A549 (cell line): ENCODE measurements around the gene ZFHX2. TPM values are rescaled to one million over a fixed set of nuclear protein-coding genes. Genes with fewer than 3 reads are reported as not detected.

ENCODE experiments used
- ATAC-seq, 2 experiments: fragments of 200-7000 bp in 1 of 2; fragments of >200 bp in 1 of 2; cut with Nextera tagmentation in 1 of 2; cut with Tn5 transposase in 1 of 2; 3 replicates each; pipeline versions ENCODE4 v1.8.0 to v1.9.1; 2018 to 2020; ENCODE audit warnings: mild to moderate bottlenecking in 1 of 2, moderate library complexity in 1 of 2
- CTCF ChIA-PET: fragments of 300-600 bp; sonication (Branson Sonifier 250); formaldehyde crosslinking; extraction: SDS; loops from one replicate; lab custom pipeline; 2021; ENCODE audit warnings: antibody characterized with exemption, inconsistent platforms; lab: Yijun Ruan, JAX
- POLR2A ChIA-PET: fragments of 350-600 bp; formaldehyde crosslinking; extraction: SDS; loops from one replicate; lab custom pipeline; 2021; ENCODE audit warnings: antibody characterized with exemption, inconsistent platforms; lab: Yijun Ruan, JAX
- DNase-seq, 2 experiments: peaks; one replicate each; pipeline versions ENCODE4 v3.0.0 to v3.0.0-alpha.2; 2011 to 2016; ENCODE audit warnings: low read depth in 1 of 2, low spot score in 1 of 2
- FAIRE-seq: peaks from 2 replicates; lab custom pipeline; 2011; peaks lifted over from hg19 to GRCh38; lab: Jason Lieb, UNC
- H3K27ac ChIP-seq, 2 experiments: fragments of >200 bp; sonication (Bioruptor Twin); formaldehyde crosslinking; 3 replicates each; pipeline ENCODE4 v1.5.1; 2016 to 2017
- H3K4me1 ChIP-seq: fragments of >200 bp; sonication (Bioruptor Twin); formaldehyde crosslinking; 3 replicates; pipeline ENCODE4 v1.6.1; 2016
- H3K4me2 ChIP-seq: fragments of >200 bp; sonication (Bioruptor Twin); formaldehyde crosslinking; 3 replicates; pipeline ENCODE4 v1.6.1; 2016
- H3K4me3 ChIP-seq: fragments of >200 bp; sonication (Bioruptor Twin); formaldehyde crosslinking; 3 replicates; pipeline ENCODE4 v1.5.1; 2016
- H3K9me3 ChIP-seq: fragments of >200 bp; sonication (Bioruptor Twin); formaldehyde crosslinking; 3 replicates; pipeline ENCODE4 v1.6.1; 2016
- CEBPB ChIP-seq, 2 experiments: fragments of >200 bp in 1 of 2; sonication (Bioruptor Twin) in 1 of 2; formaldehyde crosslinking in 1 of 2; IDR thresholded peaks; 2 replicates each; pipeline ENCODE4 v1.6.1; 2012 to 2016
- CHD2 ChIP-seq: fragments of 150-350 bp; IDR thresholded peaks from 2 replicates; pipeline ENCODE4 v1.6.1; 2014; ENCODE audit warnings: low read length; ENCODE audit not compliant: partially characterized antibody
- CTCF ChIP-seq: fragments of >200 bp; sonication (Bioruptor Twin); formaldehyde crosslinking; IDR thresholded peaks from 3 replicates; pipeline ENCODE4 v1.5.1; 2016
- EHF ChIP-seq: fragments of 250-450 bp; sonication (Bioruptor Pico); IDR thresholded peaks from 2 replicates; pipeline ENCODE4 v1.5.0; 2020; ENCODE audit warnings: mild to moderate bottlenecking
- ELK1 ChIP-seq: fragments of 150-350 bp; IDR thresholded peaks from 2 replicates; pipeline ENCODE4 v1.6.1; 2014; ENCODE audit warnings: low read depth, mild to moderate bottlenecking, low read length
- ESRRA ChIP-seq: fragments of 150-350 bp; IDR thresholded peaks from 2 replicates; pipeline ENCODE4 v1.6.1; 2014; ENCODE audit warnings: mild to moderate bottlenecking, low read length, borderline replicate concordance
- FOSB ChIP-seq: fragments of 250-450 bp; sonication (Bioruptor Pico); IDR thresholded peaks from 2 replicates; pipeline ENCODE4 v1.5.0; 2020; ENCODE audit warnings: mild to moderate bottlenecking, moderate library complexity
- FOXS1 ChIP-seq: fragments of 250-450 bp; sonication (Bioruptor Pico); IDR thresholded peaks from 2 replicates; pipeline ENCODE4 v1.5.0; 2020; ENCODE audit warnings: mild to moderate bottlenecking, moderate library complexity
- GATA3 ChIP-seq: IDR thresholded peaks from 2 replicates; pipeline ENCODE4 v1.6.1; 2012; ENCODE audit warnings: borderline replicate concordance
- HDAC2 ChIP-seq: fragments of 200-600 bp; sonication (generic); IDR thresholded peaks from 2 replicates; pipeline ENCODE4 v1.6.1; 2016
- HMGXB4 ChIP-seq: fragments of 250-450 bp; sonication (Bioruptor Pico); IDR thresholded peaks from 2 replicates; pipeline ENCODE4 v1.5.0; 2021; ENCODE audit warnings: mild to moderate bottlenecking, moderate library complexity, borderline replicate concordance
- HOXA7 ChIP-seq: fragments of 250-450 bp; sonication (Bioruptor Pico); IDR thresholded peaks from 2 replicates; pipeline ENCODE4 v1.5.0; 2020; ENCODE audit warnings: mild to moderate bottlenecking, moderate library complexity
- HOXB5 ChIP-seq: fragments of 250-450 bp; sonication (Bioruptor Pico); IDR thresholded peaks from 2 replicates; pipeline ENCODE4 v1.5.0; 2020; ENCODE audit warnings: mild to moderate bottlenecking, moderate library complexity
- JUN ChIP-seq, 2 experiments: fragments of >200 bp; sonication (Bioruptor Twin); formaldehyde crosslinking; IDR thresholded peaks; 2 replicates in 1 of 2; 3 replicates in 1 of 2; pipeline ENCODE4 v1.6.1; 2016 to 2017
- MAFK ChIP-seq: fragments of 450-650 bp; IDR thresholded peaks from 2 replicates; pipeline ENCODE4 v1.6.1; 2014; ENCODE audit not compliant: partially characterized antibody
- MAX ChIP-seq: IDR thresholded peaks from 2 replicates; pipeline ENCODE4 v1.6.1; 2012
- MAZ ChIP-seq: fragments of 150-350 bp; IDR thresholded peaks from 2 replicates; pipeline ENCODE4 v1.6.1; 2014; ENCODE audit warnings: antibody characterized with exemption, low read depth, low read length, borderline replicate concordance
- NFE2L2 ChIP-seq: fragments of 150-350 bp; conservative IDR thresholded peaks from 2 replicates; pipeline ENCODE4 v1.6.1; 2014; ENCODE audit warnings: low read length
- NPAS2 ChIP-seq: fragments of 250-450 bp; sonication (Bioruptor Pico); IDR thresholded peaks from 2 replicates; pipeline ENCODE4 v1.8.0; 2022; ENCODE audit warnings: mild to moderate bottlenecking, moderate library complexity, borderline replicate concordance
- POLR2AphosphoS2 ChIP-seq: conservative IDR thresholded peaks from 2 replicates; pipeline ENCODE4 v1.6.1; 2012; ENCODE audit warnings: low read length, improper control_type of control experiment, inconsistent platforms
- RAD21 ChIP-seq, 2 experiments: fragments of >200 bp in 1 of 2; sonication (Bioruptor Twin) in 1 of 2; formaldehyde crosslinking in 1 of 2; IDR thresholded peaks in 1 of 2; conservative IDR thresholded peaks in 1 of 2; 2 replicates in 1 of 2; 3 replicates in 1 of 2; pipeline ENCODE4 v1.6.1; 2012 to 2018; ENCODE audit warnings: inconsistent platforms in 1 of 2
- RCOR1 ChIP-seq: fragments of 150-350 bp; IDR thresholded peaks from 2 replicates; pipeline ENCODE4 v1.6.1; 2014; ENCODE audit warnings: antibody characterized with exemption, low read length, low read depth
- RFX5 ChIP-seq: fragments of 450-650 bp; IDR thresholded peaks from 2 replicates; pipeline ENCODE4 v1.7.1; 2014; ENCODE audit warnings: antibody characterized with exemption, mild to moderate bottlenecking, moderate library complexity
- RNF2 ChIP-seq: fragments of 200-600 bp; sonication (generic); IDR thresholded peaks from 2 replicates; pipeline ENCODE4 v1.6.1; 2016; ENCODE audit warnings: low read depth, mild to moderate bottlenecking, antibody characterized with exemption, moderate library complexity, borderline replicate concordance
- SMC3 ChIP-seq: fragments of >200 bp; sonication (Bioruptor Twin); formaldehyde crosslinking; IDR thresholded peaks from 3 replicates; pipeline ENCODE4 v1.6.1; 2018; ENCODE audit warnings: inconsistent platforms
- SREBF2 ChIP-seq: fragments of 450-650 bp; IDR thresholded peaks from 2 replicates; pipeline ENCODE4 v1.6.1; 2014; ENCODE audit warnings: mild to moderate bottlenecking, moderate library complexity
- USF2 ChIP-seq: fragments of 450-650 bp; IDR thresholded peaks from 2 replicates; pipeline ENCODE4 v1.6.1; 2014; ENCODE audit warnings: antibody characterized with exemption
- ZC3H11A ChIP-seq: fragments of 450-650 bp; IDR thresholded peaks from 2 replicates; pipeline ENCODE4 v1.6.1; 2014; ENCODE audit warnings: antibody characterized with exemption, mild to moderate bottlenecking
- ZFP36 ChIP-seq: fragments of 450-650 bp; IDR thresholded peaks from 2 replicates; pipeline ENCODE4 v1.6.1; 2014; ENCODE audit warnings: borderline replicate concordance; ENCODE audit not compliant: partially characterized antibody
- ZSCAN20 ChIP-seq: fragments of 250-450 bp; sonication (Bioruptor Pico); IDR thresholded peaks from 2 replicates; pipeline ENCODE4 v1.8.0; 2022; ENCODE audit warnings: mild to moderate bottlenecking, moderate library complexity
- WGBS: methylation state at CpG from one replicate; pipeline ENCODE4 v1.1.6; 2017; ENCODE audit errors: missing lambda C conversion rate; 5-methylcytosine and 5-hydroxymethylcytosine counted together
- polyA plus RNA-seq, 4 experiments: library from polyadenylated mRNA; depleted of rRNA in 3 of 4; stranded (reverse); fragments of >200 nt; fragmentation: RNase III in 1 of 4; extraction: RNeasy Plus Mini Kit Qiagen cat#74134 plus additional on column Dnase treatment in 1 of 4; gene quantifications; 2 replicates in 3 of 4; 3 replicates in 1 of 4; pipeline ENCODE4 v1.2.3, GENCODE V29; 2011 to 2017
- TF ChIP-seq, protein P1 (sequence below): IDR thresholded peaks from 2 replicates; pipeline ENCODE4 v1.6.1; 2012; ENCODE audit warnings: low read depth, borderline replicate concordance

ZFHX2 gene
- polyA plus RNA-seq, 2 of the 4 experiments (the other 2 are of a cell fraction) = 0.34 to 1.1 TPM

GRCh38 chr14:23513005-23513817, 38.4 kb downstream of the ZFHX2 start:
- POLR2A ChIA-PET = no interaction called here
- FAIRE-seq = no peak
- no peaks in the 10 kb centered on the region for H3K4me1 ChIP-seq
- 59% methylated on average over 21 of the region's 25 CpGs for WGBS
- CTCF ChIA-PET = interaction anchor here (0.5 to 1.6 kb wide), 2 partner anchors 23 to 45 kb away, joined by 3 to 4 read pairs; no protein-coding TSS in a partner anchor
- TF ChIP-seq ESRRA (no peak), GATA3 (no peak), HMGXB4 (no peak), MAZ (no peak), JUN (IDR thresholded peaks at IDR 0.05) (no peak), POLR2AphosphoS2 (no peak), FOXS1 (CRISPR knock-in tag) (no peak), NFE2L2 (no peak), CTCF (no peak), EHF (no peak), USF2 (no peak), RAD21 (conservative IDR thresholded peaks at IDR 0.05 in 1 of 2, IDR thresholded peaks at IDR 0.05 in 1 of 2) (no peak), CEBPB (IDR thresholded peaks at IDR 0.05) (no peak), ZC3H11A (no peak)
- TF ChIP-seq, all 56 proteins: peak for 0
- Histone ChIP-seq H3K4me3 (no peak overlapping the region), H3K27ac (no peak overlapping the region), H3K9me3 (no peaks in the 10 kb centered on the region), H3K4me2 (no peak overlapping the region)
- ATAC-seq = no peak
- no peak for DNase-seq

GRCh38 chr14:23512156-23512555, 39.4 kb downstream of the ZFHX2 start:
- 62% methylated on average over 13 of the region's 13 CpGs for WGBS
- CTCF ChIA-PET = interaction anchor here (1.6 kb wide), 1 partner anchor 46 kb away, joined by 4 read pairs; no protein-coding TSS in a partner anchor

More at GRCh38 chr14:23512156-23512555, 39.4 kb downstream of the ZFHX2 start:
- TF ChIP-seq HOXA7 (CRISPR knock-in tag) (no peak), RNF2 (no peak), FOSB (no peak), SREBF2 (no peak), HDAC2 (no peak), MAFK (no peak), RFX5 (no peak), ELK1 (no peak), HOXB5 (CRISPR knock-in tag) (no peak), ZFP36 (no peak), SMC3 (no peak), ZSCAN20 (CRISPR knock-in tag) (no peak), MAX (no peak), RCOR1 (no peak), NFE2L2 (no peak), MAZ (no peak), POLR2AphosphoS2 (no peak), CHD2 (no peak), NPAS2 (CRISPR knock-in tag) (no peak)
- TF ChIP-seq, protein P1, sequence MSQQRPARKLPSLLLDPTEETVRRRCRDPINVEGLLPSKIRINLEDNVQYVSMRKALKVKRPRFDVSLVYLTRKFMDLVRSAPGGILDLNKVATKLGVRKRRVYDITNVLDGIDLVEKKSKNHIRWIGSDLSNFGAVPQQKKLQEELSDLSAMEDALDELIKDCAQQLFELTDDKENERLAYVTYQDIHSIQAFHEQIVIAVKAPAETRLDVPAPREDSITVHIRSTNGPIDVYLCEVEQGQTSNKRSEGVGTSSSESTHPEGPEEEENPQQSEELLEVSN = no peak
- POLR2A ChIA-PET = no interaction called here
- DNase-seq = no peak
- no peak overlapping the region for H3K27ac ChIP-seq
- no peak overlapping the region for H3K4me2 ChIP-seq
- no peaks in the 10 kb centered on the region for H3K4me1 ChIP-seq
- no peaks in the 10 kb centered on the region for H3K9me3 ChIP-seq
- FAIRE-seq = no peak
- ATAC-seq = no peak
- no peak overlapping the region for H3K4me3 ChIP-seq
